Lower leg skin (tissue), 4 donors: ENCODE data around the gene IRF1. TPM values are rescaled to one million over a fixed set of nuclear protein-coding genes. Genes with fewer than 3 reads are reported as not detected.
A peak's percentile ranks its signal among the peaks of the same experiment; 100 is the strongest.

Experiments used
- DNase-seq, 2 donors: peaks; one replicate each; pipeline ENCODE4 v3.0.0-alpha.2; 2019; ENCODE audit warnings: low spot score in 2 of 2
- H3K4me3 ChIP-seq: fragments of 200-600 bp; sonication (generic); 2 replicates; pipeline ENCODE4 v1.5.1; 2017; ENCODE audit warnings: mild to moderate bottlenecking, low read depth; ENCODE audit not compliant: poor library complexity, severe bottlenecking
- CTCF ChIP-seq, 3 donors: fragments of 450-650 bp; IDR thresholded peaks; one replicate each; pipeline ENCODE4 v1.5.1; 2016; ENCODE audit warnings: antibody characterized with exemption in 3 of 3, mild to moderate bottlenecking in 3 of 3, moderate library complexity in 2 of 3
- POLR2A ChIP-seq, 2 donors: fragments of 450-650 bp; IDR thresholded peaks; one replicate each; pipeline ENCODE4 v1.6.1; 2016 to 2017; ENCODE audit warnings: antibody characterized with exemption in 2 of 2, mild to moderate bottlenecking in 1 of 2, moderate library complexity in 1 of 2
- WGBS, 2 donors: methylation state at CpG; one replicate each; pipeline ENCODE4 v1.1.5; 2018; 5-methylcytosine and 5-hydroxymethylcytosine counted together
- intact Hi-C: fragments of 100-400 bp; cut with DNase I; formaldehyde crosslinking; loops from one replicate; pipeline ENCODE4 v1.15.0; 2023; ENCODE audit warnings: low total_unique reads
- total RNA-seq, 4 donors: library from RNA; depleted of rRNA; stranded (reverse); fragments of >200 nt; gene quantifications; one replicate each; pipeline ENCODE4 v1.1.0, GENCODE V29; 2016

Gene IRF1
- total RNA-seq, 4 donors from 2014 or later = 9.6 to 15.0 (median 14.5) TPM

GRCh38 chr5:132435886-132436285 lies 54.7 kb downstream of the IRF1 start:
- no peak for TF ChIP-seq CTCF (IDR thresholded peaks at IDR 0.05)
- TF ChIP-seq POLR2A (IDR thresholded peaks at IDR 0.05) = no peak
- H3K4me3 ChIP-seq = no peak overlapping the region
- 72 to 82% methylated on average over 2 of the region's 2 CpGs for WGBS, 2 donors
- intact Hi-C loops = no loop called here
- peak in 1 of 2 donors; percentile 53 for DNase-seq

GRCh38 chr5:132435447-132435846 lies 55.1 kb downstream of the IRF1 start:
- TF ChIP-seq CTCF (IDR thresholded peaks at IDR 0.05) = no peak
- 97 to 100% methylated on average over 2 of the region's 2 CpGs for WGBS, 2 donors
- no peak overlapping the region for H3K4me3 ChIP-seq

GRCh38 chr5:132434416-132435286 lies 55.9 kb downstream of the IRF1 start:
- TF ChIP-seq CTCF (IDR thresholded peaks at IDR 0.05) (no peak), POLR2A (IDR thresholded peaks at IDR 0.05) (no peak)
- DNase-seq = peak in 1 of 2 donors; percentile 68
- 57 to 71% methylated on average over 12 of the region's 12 CpGs for WGBS, 2 donors
- intact Hi-C loops = no loop called here
- H3K4me3 ChIP-seq = no peak overlapping the region

More at GRCh38 chr5:132435447-132435846, 55.1 kb downstream of the IRF1 start:
- DNase-seq = peak in 1 of 2 donors; percentile 15
- intact Hi-C loops = no loop called here

- H3K4me3 ChIP-seq = no peak overlapping the region
- WGBS, 2 donors = 96 to 97% methylated on average over 6 of the region's 6 CpGs
- DNase-seq = peak in 1 of 2 donors; percentile 39
- TF ChIP-seq CTCF (IDR thresholded peaks at IDR 0.05) (no peak), POLR2A (IDR thresholded peaks at IDR 0.05) (no peak)
- intact Hi-C loops = no loop called here
Measured at GRCh38 chr5:132433141-132433540, 57.4 kb downstream of the IRF1 start.

- 77 to 86% methylated on average over 4 of the region's 4 CpGs for WGBS, 2 donors
- no peak overlapping the region for H3K4me3 ChIP-seq
- intact Hi-C loops = no loop called here
- DNase-seq = peak in 1 of 2 donors; percentile 17
- no peak for TF ChIP-seq POLR2A (IDR thresholded peaks at IDR 0.05)
Measured at GRCh38 chr5:132431632-132432031, 58.9 kb downstream of the IRF1 start.

Other genes with a start within 250 kb of the IRF1 start
- 100 to 1,000 TPM in 1 of 4 donors, 10 to 100 TPM in 3; 52.5 to 191 (median 85.9) TPM for gene PDLIM4, start 233.1 kb downstream of the IRF1 start, total RNA-seq
- 1 to 10 TPM in 3 of 4 donors, under 1 TPM in 1; 0.27 to 1.8 (median 1.8) TPM for gene SLC22A4, start 196.4 kb downstream of the IRF1 start, total RNA-seq
- 10 to 100 TPM; 13.2 to 25.4 (median 15.7) TPM for gene SLC22A5, start 121.1 kb downstream of the IRF1 start, total RNA-seq
- gene IL5, start 52.7 kb upstream of the IRF1 start, total RNA-seq = not detected
- 10 to 100 TPM; 21.7 to 37.1 (median 24.6) TPM for gene RAD50, start 66.2 kb upstream of the IRF1 start, total RNA-seq
- gene IL13, start 167.4 kb upstream of the IRF1 start, total RNA-seq = not detected
- not detected for gene IL4, start 183.2 kb upstream of the IRF1 start, total RNA-seq
- gene KIF3A, start 246.8 kb upstream of the IRF1 start, total RNA-seq = 1 to 10 TPM; 4.9 to 7.7 (median 6.3) TPM